ENCODE data around the gene NLGN1. TPM values are rescaled to one million over a fixed set of nuclear protein-coding genes. Genes with fewer than 3 reads are reported as not detected.
"Not testable (repeated sequence)": the region's sequence is repeated elsewhere in the genome, so short reads cannot be mapped to it uniquely, and the experiment has no call there.

Gene NLGN1
- total RNA-seq, 1 donor from 2014 or later = 50.2 TPM

DNA sequence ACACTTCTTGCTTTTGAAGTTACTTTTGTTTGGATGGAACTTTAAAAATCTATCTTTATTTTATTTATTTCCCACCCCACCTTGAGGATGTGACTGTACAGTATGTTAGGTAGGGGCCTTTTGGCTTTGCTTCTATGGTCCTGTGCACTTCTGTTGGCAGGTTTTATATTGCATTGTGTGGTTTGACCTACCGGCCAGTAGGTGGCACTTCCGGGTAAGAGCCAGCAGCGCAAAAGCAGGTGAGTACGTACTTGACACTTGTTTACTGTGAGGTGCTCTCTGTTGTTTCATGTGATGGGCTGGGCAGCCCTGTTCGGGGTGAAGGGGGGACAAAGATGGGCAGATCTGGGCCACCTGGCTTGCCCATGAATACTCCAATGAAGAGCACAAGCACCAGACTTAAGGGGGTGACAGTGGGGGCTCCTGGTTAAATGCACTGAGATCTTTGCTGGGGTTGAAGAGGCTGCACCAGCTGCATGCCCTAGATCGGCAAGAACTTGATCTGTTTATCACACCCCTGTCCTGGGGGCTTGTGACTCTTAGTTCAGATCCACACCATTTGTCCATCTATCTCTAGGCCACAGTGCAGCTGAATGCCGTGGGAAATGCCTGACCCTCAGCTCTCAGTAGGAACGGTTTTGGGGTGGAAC, 131.6 kb downstream of the NLGN1 start:
- H3K36me3 Mint-ChIP-seq (ENCODE audit: unreplicated experiment) = peaks cover 25% of the 10 kb centered on the region
- no peak overlapping the region for H3K27ac Mint-ChIP-seq (ENCODE audit: unreplicated experiment)
- DNase-seq = no peak
- TF ChIP-seq, protein P1, sequence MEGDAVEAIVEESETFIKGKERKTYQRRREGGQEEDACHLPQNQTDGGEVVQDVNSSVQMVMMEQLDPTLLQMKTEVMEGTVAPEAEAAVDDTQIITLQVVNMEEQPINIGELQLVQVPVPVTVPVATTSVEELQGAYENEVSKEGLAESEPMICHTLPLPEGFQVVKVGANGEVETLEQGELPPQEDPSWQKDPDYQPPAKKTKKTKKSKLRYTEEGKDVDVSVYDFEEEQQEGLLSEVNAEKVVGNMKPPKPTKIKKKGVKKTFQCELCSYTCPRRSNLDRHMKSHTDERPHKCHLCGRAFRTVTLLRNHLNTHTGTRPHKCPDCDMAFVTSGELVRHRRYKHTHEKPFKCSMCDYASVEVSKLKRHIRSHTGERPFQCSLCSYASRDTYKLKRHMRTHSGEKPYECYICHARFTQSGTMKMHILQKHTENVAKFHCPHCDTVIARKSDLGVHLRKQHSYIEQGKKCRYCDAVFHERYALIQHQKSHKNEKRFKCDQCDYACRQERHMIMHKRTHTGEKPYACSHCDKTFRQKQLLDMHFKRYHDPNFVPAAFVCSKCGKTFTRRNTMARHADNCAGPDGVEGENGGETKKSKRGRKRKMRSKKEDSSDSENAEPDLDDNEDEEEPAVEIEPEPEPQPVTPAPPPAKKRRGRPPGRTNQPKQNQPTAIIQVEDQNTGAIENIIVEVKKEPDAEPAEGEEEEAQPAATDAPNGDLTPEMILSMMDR (IDR thresholded peaks at IDR 0.05; ENCODE audit: partially characterized antibody, unreplicated experiment) = peak; percentile 51
- no peak overlapping the region for H3K4me3 Mint-ChIP-seq (ENCODE audit: unreplicated experiment)
- peaks cover 7% of the 10 kb centered on the region for H3K4me1 Mint-ChIP-seq (ENCODE audit: low read depth, unreplicated experiment)
- H3K9me3 Mint-ChIP-seq (ENCODE audit: unreplicated experiment) = peaks cover 2% of the 10 kb centered on the region
- H3K27me3 Mint-ChIP-seq (ENCODE audit: unreplicated experiment) = no peaks in the 10 kb centered on the region

DNA sequence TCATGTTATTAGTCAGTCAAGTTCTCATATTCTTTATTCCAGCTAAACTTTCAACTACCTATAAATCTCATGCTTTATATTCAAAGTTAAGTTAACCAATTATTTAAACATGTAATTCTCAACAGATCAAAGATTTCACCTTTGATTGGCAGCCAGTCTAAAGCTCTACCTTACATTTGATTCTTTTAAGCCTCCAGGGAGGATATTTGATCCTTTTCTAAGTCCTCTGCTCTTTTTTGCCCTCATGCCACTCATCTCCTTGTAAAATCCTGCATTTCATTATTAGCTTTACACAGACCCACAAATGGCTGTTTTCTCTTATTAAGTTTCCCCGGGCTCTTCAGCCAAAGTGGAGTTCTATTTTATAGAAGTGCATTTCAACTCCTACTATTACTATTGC, 134.1 kb downstream of the NLGN1 start:
- TF ChIP-seq, protein P1 (IDR thresholded peaks at IDR 0.05; ENCODE audit: partially characterized antibody, unreplicated experiment) = no peak
- no peak overlapping the region for H3K27ac Mint-ChIP-seq (ENCODE audit: unreplicated experiment)
- no peak for DNase-seq
- H3K4me3 Mint-ChIP-seq (ENCODE audit: unreplicated experiment) = no peak overlapping the region
- H3K36me3 Mint-ChIP-seq (ENCODE audit: unreplicated experiment) = peaks cover 11% of the 10 kb centered on the region
- peaks cover 7% of the 10 kb centered on the region for H3K4me1 Mint-ChIP-seq (ENCODE audit: low read depth, unreplicated experiment)
- no peaks in the 10 kb centered on the region for H3K27me3 Mint-ChIP-seq (ENCODE audit: unreplicated experiment)
- peaks cover 1% of the 10 kb centered on the region for H3K9me3 Mint-ChIP-seq (ENCODE audit: unreplicated experiment)

DNA sequence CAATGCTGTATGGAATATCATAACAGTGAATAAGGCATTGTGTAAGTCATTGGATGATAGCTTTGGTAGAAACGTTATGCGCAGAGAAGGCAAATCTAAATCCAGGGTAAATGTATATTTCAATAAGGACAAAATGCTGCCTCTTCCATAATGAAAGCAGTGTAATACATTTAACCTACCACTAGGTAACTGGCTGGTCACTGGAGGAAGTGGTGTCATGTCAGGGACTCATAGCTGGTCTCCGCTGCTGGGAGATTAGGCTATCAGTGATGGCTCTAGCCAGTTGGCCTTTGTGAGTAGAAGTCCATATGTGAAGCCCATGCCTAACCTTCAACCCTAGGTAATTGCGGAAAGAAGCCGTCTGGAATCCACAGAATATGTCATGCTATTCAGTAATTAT, 140.9 kb downstream of the NLGN1 start:
- DNase-seq = no peak
- no peak overlapping the region for H3K4me3 Mint-ChIP-seq (ENCODE audit: unreplicated experiment)
- TF ChIP-seq, protein P1 (IDR thresholded peaks at IDR 0.05; ENCODE audit: partially characterized antibody, unreplicated experiment) = peak; percentile 48
- peaks cover 1% of the 10 kb centered on the region for H3K9me3 Mint-ChIP-seq (ENCODE audit: unreplicated experiment)
- peaks cover 3% of the 10 kb centered on the region for H3K4me1 Mint-ChIP-seq (ENCODE audit: low read depth, unreplicated experiment)
- H3K36me3 Mint-ChIP-seq (ENCODE audit: unreplicated experiment) = no peaks in the 10 kb centered on the region
- no peak overlapping the region for H3K27ac Mint-ChIP-seq (ENCODE audit: unreplicated experiment)
- no peaks in the 10 kb centered on the region for H3K27me3 Mint-ChIP-seq (ENCODE audit: unreplicated experiment)

DNA sequence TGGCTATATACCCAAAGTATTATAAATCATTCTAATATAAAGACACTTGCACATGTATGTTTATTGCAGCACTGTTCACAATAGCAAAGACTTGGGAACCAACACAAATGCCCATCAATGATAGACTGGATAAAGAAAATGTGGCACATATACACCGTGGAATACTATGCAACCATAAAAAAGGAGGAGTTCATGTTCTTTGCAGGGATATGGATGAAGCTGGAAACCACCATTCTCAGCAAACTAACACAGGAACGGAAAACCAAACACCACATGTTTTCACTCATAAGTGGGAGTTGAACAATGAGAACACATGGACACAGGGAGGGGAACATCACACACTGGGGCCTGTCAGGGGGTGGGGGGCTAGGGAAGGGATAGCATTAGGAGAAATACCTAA, 148.0 kb downstream of the NLGN1 start:
- H3K36me3 Mint-ChIP-seq (ENCODE audit: unreplicated experiment); H3K4me3 Mint-ChIP-seq (ENCODE audit: unreplicated experiment); H3K4me1 Mint-ChIP-seq (ENCODE audit: low read depth, unreplicated experiment); H3K27me3 Mint-ChIP-seq (ENCODE audit: unreplicated experiment); H3K9me3 Mint-ChIP-seq (ENCODE audit: unreplicated experiment); DNase-seq; H3K27ac Mint-ChIP-seq (ENCODE audit: unreplicated experiment): not testable (repeated sequence)

DNA sequence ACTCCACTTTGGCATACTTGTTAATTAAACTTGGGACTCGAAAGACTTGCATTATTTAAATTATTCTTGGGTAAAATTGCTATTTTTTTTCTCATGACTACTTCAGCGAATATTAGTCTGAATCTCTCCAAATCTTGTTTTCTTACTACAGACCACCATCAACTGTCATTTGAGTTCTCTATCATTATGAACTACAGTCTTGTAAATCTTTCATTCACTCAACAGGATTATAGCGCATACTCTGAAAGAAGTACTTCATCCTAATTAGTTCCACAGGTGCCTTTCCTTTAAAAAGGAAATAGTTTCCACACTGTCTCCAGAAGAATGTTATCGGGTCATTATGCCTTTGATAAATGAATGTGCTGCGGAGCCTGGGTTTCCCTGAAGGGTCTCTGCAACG, 149.5 kb downstream of the NLGN1 start:
- Mint-ChIP-seq H3K4me3 (ENCODE audit: unreplicated experiment) (no peak overlapping the region), H3K4me1 (ENCODE audit: low read depth, unreplicated experiment) (no peaks in the 10 kb centered on the region), H3K27ac (ENCODE audit: unreplicated experiment) (no peak overlapping the region), H3K36me3 (ENCODE audit: unreplicated experiment) (no peaks in the 10 kb centered on the region), H3K27me3 (ENCODE audit: unreplicated experiment) (no peaks in the 10 kb centered on the region), H3K9me3 (ENCODE audit: unreplicated experiment) (no peaks in the 10 kb centered on the region)
- DNase-seq = no peak
- TF ChIP-seq, protein P1 (IDR thresholded peaks at IDR 0.05; ENCODE audit: partially characterized antibody, unreplicated experiment) = no peak
